NB4 (cell line): Measurements from ENCODE around the gene PPME1.

ENCODE experiments used
- CTCF ChIP-seq: IDR thresholded peaks from one replicate; pipeline ENCODE4 v1.5.1; 2012; ENCODE audit warnings: low read depth, low read length
- MAX ChIP-seq: IDR thresholded peaks from 2 replicates; pipeline ENCODE4 v1.6.1; 2011; ENCODE audit warnings: low read depth, low read length
- POLR2A ChIP-seq: IDR thresholded peaks from 2 replicates; pipeline ENCODE4 v1.6.1; 2011; ENCODE audit warnings: mild to moderate bottlenecking; ENCODE audit not compliant: insufficient read length; ENCODE audit errors: extremely low read depth

- TF ChIP-seq CTCF (no peak), POLR2A (no peak), MAX (no peak)
Observed at GRCh38 chr11:74141241-74141695, 29.8 kb upstream of the PPME1 start.
